H9 (cell line): ENCODE measurements around the gene TMEM116. TPM values are rescaled to one million over a fixed set of nuclear protein-coding genes. Genes with fewer than 3 reads are reported as not detected.

ENCODE experiments used
- DNase-seq: peaks from one replicate; pipeline ENCODE4 v3.0.0-alpha.2; 2017
- H2AFZ ChIP-seq: one replicate; pipeline ENCODE4 v1.6.1; 2013; ENCODE audit warnings: mild to moderate bottlenecking, low read length, control low read depth, moderate library complexity
- H2AK5ac ChIP-seq: 2 replicates; pipeline ENCODE4 v1.6.1; 2013; ENCODE audit warnings: low read length, control low read depth, mixed read lengths; ENCODE audit not compliant: insufficient read length
- H2BK120ac ChIP-seq: one replicate; pipeline ENCODE4 v1.6.1; 2013; ENCODE audit warnings: low read depth, mild to moderate bottlenecking, low read length, control low read depth, inconsistent platforms; ENCODE audit not compliant: poor library complexity, severe bottlenecking
- H2BK12ac ChIP-seq: 2 replicates; pipeline ENCODE4 v1.6.1; 2013; ENCODE audit warnings: low read length, control low read depth, mixed read lengths, low read depth; ENCODE audit not compliant: insufficient read length
- H2BK15ac ChIP-seq: 2 replicates; pipeline ENCODE4 v1.6.1; 2013; ENCODE audit warnings: low read depth, low read length, control low read depth
- H2BK20ac ChIP-seq: one replicate; pipeline ENCODE4 v1.6.1; 2013; ENCODE audit warnings: low read depth, mild to moderate bottlenecking, low read length, control low read depth, inconsistent platforms; ENCODE audit not compliant: poor library complexity, severe bottlenecking
- H2BK5ac ChIP-seq: 2 replicates; pipeline ENCODE4 v1.6.1; 2013; ENCODE audit warnings: low read length, control low read depth, mixed read lengths; ENCODE audit not compliant: insufficient read length
- H3K14ac ChIP-seq: 2 replicates; pipeline ENCODE4 v1.6.1; 2013; ENCODE audit warnings: low read length, control low read depth; ENCODE audit not compliant: insufficient read depth
- H3K18ac ChIP-seq: 2 replicates; pipeline ENCODE4 v1.6.1; 2013; ENCODE audit warnings: low read depth, mild to moderate bottlenecking, mixed read lengths, low read length, control low read depth; ENCODE audit not compliant: insufficient read length
- H3K23ac ChIP-seq: 2 replicates; pipeline ENCODE4 v1.6.1; 2013; ENCODE audit warnings: low read length, control low read depth, mixed read lengths, low read depth; ENCODE audit not compliant: insufficient read length
- H3K23me2 ChIP-seq: 2 replicates; pipeline ENCODE4 v1.6.1; 2013; ENCODE audit warnings: low read depth, mild to moderate bottlenecking, mixed read lengths, low read length, control low read depth; ENCODE audit not compliant: insufficient read length, poor library complexity, severe bottlenecking
- H3K27ac ChIP-seq: 2 replicates; pipeline ENCODE4 v1.5.1; 2013; ENCODE audit warnings: low read length, control low read depth, mixed read lengths, low read depth; ENCODE audit not compliant: insufficient read length
- H3K27me3 ChIP-seq: 2 replicates; pipeline ENCODE4 v1.6.1; 2013; ENCODE audit warnings: low read length, control low read depth, inconsistent platforms; ENCODE audit not compliant: insufficient read depth
- H3K4ac ChIP-seq: 2 replicates; pipeline ENCODE4 v1.6.1; 2013; ENCODE audit warnings: low read depth, mild to moderate bottlenecking, control low read depth, inconsistent platforms, low read length, moderate library complexity
- H3K4me1 ChIP-seq: 2 replicates; pipeline ENCODE4 v1.6.1; 2013; ENCODE audit warnings: low read length, control low read depth, inconsistent platforms; ENCODE audit not compliant: insufficient read depth
- H3K4me2 ChIP-seq: 2 replicates; pipeline ENCODE4 v1.6.1; 2013; ENCODE audit warnings: low read length, control low read depth, mixed read lengths; ENCODE audit not compliant: insufficient read length, insufficient read depth
- H3K56ac ChIP-seq: 2 replicates; pipeline ENCODE4 v1.6.1; 2013; ENCODE audit warnings: low read depth, mild to moderate bottlenecking, mixed read lengths, low read length, control low read depth; ENCODE audit not compliant: insufficient read length
- H3K79me1 ChIP-seq: 2 replicates; pipeline ENCODE4 v1.6.1; 2013; ENCODE audit warnings: low read depth, mild to moderate bottlenecking, moderate library complexity, low read length, control low read depth, inconsistent platforms; ENCODE audit not compliant: insufficient read depth, poor library complexity, severe bottlenecking
- H3K79me2 ChIP-seq: 2 replicates; pipeline ENCODE4 v1.6.1; 2013; ENCODE audit warnings: low read length, control low read depth, inconsistent platforms; ENCODE audit not compliant: insufficient read depth
- H3K9ac ChIP-seq: 2 replicates; pipeline ENCODE4 v1.6.1; 2013; ENCODE audit warnings: low read length, control low read depth, mixed read lengths; ENCODE audit not compliant: insufficient read length; ENCODE audit errors: extremely low read depth
- H3K9me3 ChIP-seq: one replicate; pipeline ENCODE4 v1.6.1; 2013; ENCODE audit warnings: low read depth, low read length, inconsistent platforms; ENCODE audit not compliant: control insufficient read depth
- H3T11ph ChIP-seq: one replicate; pipeline ENCODE4 v1.6.1; 2013; ENCODE audit warnings: mild to moderate bottlenecking, low read length, control low read depth, inconsistent platforms
- H4K20me1 ChIP-seq: one replicate; pipeline ENCODE4 v1.6.1; 2013; ENCODE audit not compliant: control insufficient read depth, insufficient read length, insufficient read depth
- H4K5ac ChIP-seq: 2 replicates; pipeline ENCODE4 v1.6.1; 2013; ENCODE audit warnings: low read depth, mild to moderate bottlenecking, mixed read lengths, low read length, control low read depth; ENCODE audit not compliant: insufficient read length
- H4K8ac ChIP-seq: replicated peaks from 2 replicates; pipeline ENCODE4 v1.6.1; 2013; ENCODE audit warnings: low read length, control low read depth, mixed read lengths, low read depth; ENCODE audit not compliant: insufficient read length
- H4K91ac ChIP-seq: 2 replicates; pipeline ENCODE4 v1.6.1; 2013; ENCODE audit warnings: low read depth, mild to moderate bottlenecking, moderate library complexity, mixed read lengths, low read length, control low read depth; ENCODE audit not compliant: insufficient read length
- H3K27ac Mint-ChIP-seq, 3 experiments: 2 replicates in 2 of 3; 3 replicates in 1 of 3; pipeline ENCODE4 v1.8.0; 2020 to 2021; ENCODE audit warnings: mixed read lengths in 3 of 3, mild to moderate bottlenecking in 1 of 3, moderate library complexity in 1 of 3
- H3K27me3 Mint-ChIP-seq: 2 replicates; pipeline ENCODE4 v1.8.0; 2021; ENCODE audit warnings: low read depth, mild to moderate bottlenecking, moderate library complexity, mixed read lengths
- H3K36me3 Mint-ChIP-seq, 3 experiments: 2 replicates in 2 of 3; 3 replicates in 1 of 3; pipeline ENCODE4 v1.8.0; 2020 to 2021; ENCODE audit warnings: low read depth in 3 of 3, mixed read lengths in 3 of 3; ENCODE audit not compliant: insufficient read depth in 1 of 3
- H3K4me1 Mint-ChIP-seq, 2 experiments: 2 replicates each; pipeline ENCODE4 v1.8.0; 2020; ENCODE audit warnings: mixed read lengths in 2 of 2
- H3K4me3 Mint-ChIP-seq, 2 experiments: 2 replicates in 1 of 2; 3 replicates in 1 of 2; pipeline ENCODE4 v1.8.0; 2020 to 2021; ENCODE audit warnings: mild to moderate bottlenecking in 2 of 2, mixed read lengths in 2 of 2, moderate library complexity in 1 of 2
- H3K9me3 Mint-ChIP-seq, 2 experiments: 2 replicates in 1 of 2; 3 replicates in 1 of 2; pipeline ENCODE4 v1.8.0; 2020; ENCODE audit warnings: mild to moderate bottlenecking in 2 of 2, mixed read lengths in 2 of 2, moderate library complexity in 1 of 2
- CTCF ChIP-seq: fragments of 200-600 bp; sonication (generic); conservative IDR thresholded peaks from 3 replicates; pipeline ENCODE4 v1.8.0; 2021; ENCODE audit warnings: antibody characterized with exemption, mild to moderate bottlenecking
- WGBS: extraction: QIAGEN DNeasy Blood & Tissue Kit; methylation state at CpG from one replicate; pipeline ENCODE4 v1.1.7; 2013; ENCODE audit warnings: missing lambda C conversion rate, low lambda C conversion rate, mixed read lengths; ENCODE audit not compliant: insufficient read length; ENCODE audit errors: extremely low coverage; 5-methylcytosine and 5-hydroxymethylcytosine counted together
- total RNA-seq: library from RNA; stranded (reverse); gene quantifications from 2 replicates; pipeline ENCODE4 v1.2.1, GENCODE V29; 2021

Gene TMEM116
- total RNA-seq, 1 experiment from 2014 or later = 10.8 TPM

- Histone ChIP-seq H3K9ac (no peak overlapping the region), H4K20me1 (no peaks in the 10 kb centered on the region), H3K4me1 (no peaks in the 10 kb centered on the region), H3K56ac (no peak overlapping the region), H2BK15ac (no peak overlapping the region), H3K79me2 (no peaks in the 10 kb centered on the region), H3K14ac (no peak overlapping the region), H4K91ac (no peak overlapping the region), H2BK5ac (no peak overlapping the region), H2BK120ac (no peak overlapping the region), H3K27ac (no peak overlapping the region), H3K79me1 (no peaks in the 10 kb centered on the region), H2AFZ (no peak overlapping the region), H3K23me2 (no peaks in the 10 kb centered on the region), H2BK20ac (no peak overlapping the region), H3K4ac (no peak overlapping the region), H3K27me3 (no peaks in the 10 kb centered on the region), H4K5ac (no peak overlapping the region), H3T11ph (no peak overlapping the region), H3K9me3 (no peaks in the 10 kb centered on the region), H3K23ac (no peak overlapping the region), H3K18ac (no peak overlapping the region), H2BK12ac (no peak overlapping the region), H2AK5ac (no peak overlapping the region), H3K4me2 (no peak overlapping the region), H4K8ac (no peak overlapping the region)
- H3K36me3 Mint-ChIP-seq = peaks cover 3 to 5% (median 4%) of the 10 kb centered on the region in 3 experiments; a peak in 4 of 7 replicates
- H3K9me3 Mint-ChIP-seq = no peaks in the 10 kb centered on the region
- no peak overlapping the region for H3K27ac Mint-ChIP-seq
- H3K4me1 Mint-ChIP-seq = peaks cover 5 to 7% of the 10 kb centered on the region in 2 experiments; a peak in 2 of 4 replicates
- no peak for TF ChIP-seq CTCF
- no peaks in the 10 kb centered on the region for H3K27me3 Mint-ChIP-seq
- WGBS = no CpG with 5 or more reads among the region's 6 CpGs
- no peak overlapping the region for H3K4me3 Mint-ChIP-seq
- no peak for DNase-seq
Measured at GRCh38 chr12:111992464-111992863, 20.5 kb downstream of the TMEM116 start.
